Esophagus squamous epithelium (tissue), 4 donors: ENCODE data around the gene ZC3H13.

ENCODE experiments used
- POLR2A ChIP-seq, 4 donors: fragments of 450-650 bp; IDR thresholded peaks; one replicate each; pipeline ENCODE4 v1.6.1; 2017; ENCODE audit warnings: antibody characterized with exemption in 4 of 4, mild to moderate bottlenecking in 4 of 4, moderate library complexity in 3 of 4
- TF ChIP-seq, protein P1 (sequence below), 6 experiments: fragments of 450-650 bp in 4 of 6; fragments of 200-600 bp in 2 of 6; sonication (generic) in 2 of 6; IDR thresholded peaks; one replicate each; pipeline ENCODE4 v1.5.1; 2016 to 2019; ENCODE audit warnings: antibody characterized with exemption in 6 of 6, mild to moderate bottlenecking in 4 of 6, moderate library complexity in 4 of 6

DNA sequence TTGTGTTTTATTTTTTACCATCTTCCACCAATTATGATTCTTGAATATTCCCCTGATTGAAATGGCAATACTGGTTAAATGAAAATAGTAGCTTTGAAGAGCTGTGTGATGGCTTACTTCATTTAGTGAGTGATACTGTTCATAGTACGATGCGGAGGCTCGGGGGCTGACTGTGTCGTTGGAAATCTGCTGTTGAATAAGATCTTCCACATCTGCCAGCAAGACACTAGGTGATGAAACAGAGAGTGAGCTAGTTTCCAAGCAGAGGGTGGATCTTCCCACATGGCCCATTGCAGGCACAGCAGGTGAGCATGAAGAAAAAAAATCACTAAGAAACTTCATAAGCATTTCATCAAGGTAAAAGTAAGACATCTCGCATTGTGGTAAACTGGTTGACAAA is 29.8 kb upstream of the ZC3H13 start:
- TF ChIP-seq, protein P1, sequence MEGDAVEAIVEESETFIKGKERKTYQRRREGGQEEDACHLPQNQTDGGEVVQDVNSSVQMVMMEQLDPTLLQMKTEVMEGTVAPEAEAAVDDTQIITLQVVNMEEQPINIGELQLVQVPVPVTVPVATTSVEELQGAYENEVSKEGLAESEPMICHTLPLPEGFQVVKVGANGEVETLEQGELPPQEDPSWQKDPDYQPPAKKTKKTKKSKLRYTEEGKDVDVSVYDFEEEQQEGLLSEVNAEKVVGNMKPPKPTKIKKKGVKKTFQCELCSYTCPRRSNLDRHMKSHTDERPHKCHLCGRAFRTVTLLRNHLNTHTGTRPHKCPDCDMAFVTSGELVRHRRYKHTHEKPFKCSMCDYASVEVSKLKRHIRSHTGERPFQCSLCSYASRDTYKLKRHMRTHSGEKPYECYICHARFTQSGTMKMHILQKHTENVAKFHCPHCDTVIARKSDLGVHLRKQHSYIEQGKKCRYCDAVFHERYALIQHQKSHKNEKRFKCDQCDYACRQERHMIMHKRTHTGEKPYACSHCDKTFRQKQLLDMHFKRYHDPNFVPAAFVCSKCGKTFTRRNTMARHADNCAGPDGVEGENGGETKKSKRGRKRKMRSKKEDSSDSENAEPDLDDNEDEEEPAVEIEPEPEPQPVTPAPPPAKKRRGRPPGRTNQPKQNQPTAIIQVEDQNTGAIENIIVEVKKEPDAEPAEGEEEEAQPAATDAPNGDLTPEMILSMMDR (IDR thresholded peaks at IDR 0.05) = no peak
- TF ChIP-seq POLR2A (IDR thresholded peaks at IDR 0.05) = no peak
